Activated CD4-positive, CD25-positive, alpha-beta regulatory T cell treated with anti-CD3 and anti-CD28 coated beads, Interleukin-2, amount 50 U/mL, for 16 hours (primary cell): Measurements from ENCODE around the gene TRIM68.

Experiments used
- DNase-seq: peaks from one replicate; pipeline ENCODE4 v3.0.0-alpha.2; 2020; ENCODE audit warnings: low read depth, low spot score

TRIM68 gene, protein sequence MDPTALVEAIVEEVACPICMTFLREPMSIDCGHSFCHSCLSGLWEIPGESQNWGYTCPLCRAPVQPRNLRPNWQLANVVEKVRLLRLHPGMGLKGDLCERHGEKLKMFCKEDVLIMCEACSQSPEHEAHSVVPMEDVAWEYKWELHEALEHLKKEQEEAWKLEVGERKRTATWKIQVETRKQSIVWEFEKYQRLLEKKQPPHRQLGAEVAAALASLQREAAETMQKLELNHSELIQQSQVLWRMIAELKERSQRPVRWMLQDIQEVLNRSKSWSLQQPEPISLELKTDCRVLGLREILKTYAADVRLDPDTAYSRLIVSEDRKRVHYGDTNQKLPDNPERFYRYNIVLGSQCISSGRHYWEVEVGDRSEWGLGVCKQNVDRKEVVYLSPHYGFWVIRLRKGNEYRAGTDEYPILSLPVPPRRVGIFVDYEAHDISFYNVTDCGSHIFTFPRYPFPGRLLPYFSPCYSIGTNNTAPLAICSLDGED

DNA sequence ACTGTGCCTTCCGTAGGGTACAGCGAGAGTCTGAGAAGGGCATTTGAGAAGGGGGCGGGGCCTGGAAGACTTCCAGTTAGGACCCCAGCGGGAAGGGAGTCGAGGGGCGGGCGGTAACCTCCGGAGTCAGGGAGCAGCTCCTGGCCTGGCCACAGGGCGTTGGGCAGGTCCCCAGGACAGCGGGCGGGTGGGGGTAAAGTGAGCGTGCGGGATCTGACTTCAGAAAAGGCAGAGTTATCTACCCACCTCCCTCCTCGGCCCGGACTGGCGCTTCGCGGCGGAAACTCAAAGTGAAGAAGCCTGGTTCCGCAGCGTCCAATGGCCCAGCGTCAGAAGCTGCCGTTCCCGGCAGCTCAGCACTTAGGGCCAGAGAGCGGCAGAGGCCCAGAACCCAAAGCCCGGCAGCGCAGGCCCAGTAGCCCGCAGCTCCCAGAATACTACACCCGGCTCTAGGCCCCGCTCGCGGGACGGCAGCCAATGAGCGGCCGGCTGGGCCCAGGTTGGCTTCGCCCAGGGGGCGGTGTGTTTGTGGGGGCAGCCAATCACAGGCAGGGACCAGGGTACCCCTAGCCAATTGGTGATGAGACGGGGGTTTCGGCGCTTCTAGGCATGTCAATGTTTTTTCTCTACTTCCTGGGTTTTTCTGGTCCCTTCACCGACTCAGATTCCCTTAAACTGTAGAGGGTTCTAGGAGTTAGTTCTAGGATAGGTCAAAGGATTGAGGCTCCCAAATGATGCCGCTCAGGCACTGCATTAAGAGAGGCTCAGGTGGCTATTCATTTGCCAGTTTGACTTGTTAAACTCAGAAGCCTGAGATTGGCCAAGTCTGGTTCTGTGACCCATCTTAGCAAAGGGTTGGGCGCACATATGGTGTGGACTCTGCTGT, at the start of gene TRIM68:
TRIM68 (minus strand) TSS at position 451 of the 886 bp plus-strand sequence. CDS start 2,727 bp downstream, outside the sequence.
- peak; percentile 89 for DNase-seq

GRCh38 chr11:4654635-4655369, 46.8 kb upstream of the TRIM68 start:
- DNase-seq, result no peak

GRCh38 chr11:4647766-4648165, 39.7 kb upstream of the TRIM68 start:
- no peak for DNase-seq

- DNase-seq, result no peak
Measured at GRCh38 chr11:4645974-4646373, 37.9 kb upstream of the TRIM68 start.

- no peak for DNase-seq
Measured at GRCh38 chr11:4644233-4644632, 36.2 kb upstream of the TRIM68 start.

- no peak for DNase-seq
Measured at GRCh38 chr11:4643682-4644081, 35.7 kb upstream of the TRIM68 start, which contains the start of gene OR51E1. Gene OR51E1 (plus strand): TSS chr11:4643982. CDS start chr11:4652527, 8,545 bp downstream.

DNA sequence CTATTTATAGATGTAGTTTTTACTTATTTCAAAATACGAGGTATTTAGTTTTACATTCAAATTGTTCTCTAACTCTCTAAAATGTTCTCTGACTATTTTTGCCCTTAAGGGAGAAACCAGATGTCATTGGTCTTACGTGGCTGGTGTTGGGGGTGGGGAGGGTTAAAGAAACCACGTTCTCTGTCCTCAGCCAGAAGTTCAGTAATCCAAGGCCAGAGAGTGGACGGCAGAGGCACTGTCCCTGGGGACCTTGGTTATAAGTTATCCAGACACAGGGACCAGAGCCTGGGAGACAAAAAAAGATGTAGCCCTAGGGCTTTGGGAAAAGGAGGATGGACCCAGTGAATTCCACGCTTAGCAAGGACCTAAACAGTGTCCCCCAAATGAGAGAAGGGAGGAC, 35.0 kb upstream of the TRIM68 start:
- DNase-seq, result no peak

- DNase-seq, result no peak
Measured at GRCh38 chr11:4642043-4642442, 34.0 kb upstream of the TRIM68 start.

GRCh38 chr11:4641501-4641900, 33.5 kb upstream of the TRIM68 start:
- DNase-seq, result no peak

DNA sequence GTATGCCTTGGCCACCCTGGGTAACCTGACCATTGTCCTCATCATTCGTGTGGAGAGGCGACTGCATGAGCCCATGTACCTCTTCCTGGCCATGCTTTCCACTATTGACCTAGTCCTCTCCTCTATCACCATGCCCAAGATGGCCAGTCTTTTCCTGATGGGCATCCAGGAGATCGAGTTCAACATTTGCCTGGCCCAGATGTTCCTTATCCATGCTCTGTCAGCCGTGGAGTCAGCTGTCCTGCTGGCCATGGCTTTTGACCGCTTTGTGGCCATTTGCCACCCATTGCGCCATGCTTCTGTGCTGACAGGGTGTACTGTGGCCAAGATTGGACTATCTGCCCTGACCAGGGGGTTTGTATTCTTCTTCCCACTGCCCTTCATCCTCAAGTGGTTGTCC, 31.9 kb upstream of the TRIM68 start:
- no peak for DNase-seq

- DNase-seq, result no peak
Measured at GRCh38 chr11:4637662-4638047, 29.6 kb upstream of the TRIM68 start.

DNA sequence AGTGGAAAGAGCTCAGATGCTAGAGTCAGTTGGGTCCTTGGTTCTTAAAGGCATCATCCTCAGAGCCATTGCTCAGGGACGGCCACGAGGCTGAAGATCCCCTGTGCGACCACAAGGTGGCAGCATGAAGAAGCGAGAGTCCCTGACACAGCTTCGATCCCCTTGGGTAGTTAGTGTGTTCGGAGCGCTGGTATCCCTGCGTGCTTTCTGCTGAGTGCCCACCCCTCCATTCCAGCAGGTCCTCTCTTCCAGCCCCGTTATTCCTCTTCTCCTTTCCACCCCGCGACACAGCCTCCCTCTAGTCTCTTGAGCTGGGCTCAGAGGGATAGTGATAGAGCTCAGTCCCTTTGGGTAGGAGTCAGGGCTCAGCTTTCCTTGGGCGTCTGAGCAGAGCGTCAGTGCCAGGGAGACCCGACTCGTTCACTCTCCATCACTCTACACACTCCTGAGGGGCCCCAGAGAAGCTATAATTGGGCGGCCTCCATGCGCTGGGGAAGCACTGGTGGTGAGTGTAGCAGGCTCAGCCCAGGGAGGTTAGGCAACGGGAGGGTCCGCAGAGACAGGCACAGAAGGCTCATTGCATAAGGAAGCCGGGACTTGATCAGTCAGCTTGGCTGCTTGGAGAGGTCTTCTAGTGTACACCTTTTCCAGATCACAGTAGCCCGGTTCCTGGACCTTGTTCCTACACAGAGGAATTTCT, 29.1 kb upstream of the TRIM68 start, which contains the start of gene OR51D1:
OR51D1 (plus strand) TSS at position 516 of the 700 bp plus-strand sequence. CDS start 2,314 bp downstream, outside the sequence.
- peak; percentile 44 for DNase-seq

- no peak for DNase-seq
Measured at GRCh38 chr11:4636136-4636535, 28.1 kb upstream of the TRIM68 start.

GRCh38 chr11:4626207-4627099, 18.4 kb upstream of the TRIM68 start:
- peak; percentile 17 for DNase-seq

DNA sequence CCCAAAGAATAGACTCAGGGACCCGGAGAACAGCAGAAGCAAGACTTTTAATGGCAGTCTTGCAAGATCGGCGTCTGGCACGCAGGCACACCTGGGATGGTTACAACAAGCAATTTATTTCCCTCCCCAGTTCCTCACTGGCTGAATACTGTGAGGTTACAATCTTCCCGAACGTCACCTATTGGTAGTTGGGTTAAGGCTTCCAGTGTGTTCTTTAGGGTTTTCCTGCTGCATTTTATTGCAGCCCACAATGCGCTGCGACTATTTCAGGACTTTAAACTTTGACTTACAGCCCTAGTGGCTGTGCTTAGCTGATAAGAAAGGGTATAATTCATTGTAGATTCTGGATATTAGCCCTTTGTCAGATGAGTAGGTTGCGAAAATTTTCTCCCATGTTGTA, 11.5 kb upstream of the TRIM68 start:
- no peak for DNase-seq

DNA sequence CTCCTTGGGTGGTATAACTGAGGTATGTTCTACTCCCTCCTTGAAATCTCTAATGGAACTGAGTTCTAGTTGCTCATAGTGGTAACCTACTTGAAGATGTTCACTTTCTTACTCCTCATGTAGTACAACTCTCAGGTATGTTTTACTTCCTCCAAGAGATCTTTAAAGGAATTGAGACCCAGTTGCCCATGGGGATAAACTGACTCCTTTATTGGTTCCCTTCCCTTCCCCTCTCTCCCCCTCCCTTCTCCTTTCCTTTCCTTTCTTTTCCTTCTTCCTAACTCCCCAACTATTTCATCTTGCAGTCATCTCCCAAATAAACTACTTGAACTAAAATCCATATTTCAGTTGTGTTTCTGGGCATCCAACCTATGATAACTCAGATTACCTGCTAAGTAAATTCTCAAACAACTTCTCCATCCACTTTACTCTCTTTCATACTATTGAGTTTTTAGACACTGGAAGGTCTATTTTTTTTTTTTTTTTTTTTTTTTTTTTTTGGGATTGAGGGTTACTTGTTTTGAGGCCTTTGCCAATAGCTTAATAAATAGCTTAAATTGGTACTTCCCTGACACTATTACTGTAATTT, 7.9 kb upstream of the TRIM68 start:
- no peak for DNase-seq

DNA sequence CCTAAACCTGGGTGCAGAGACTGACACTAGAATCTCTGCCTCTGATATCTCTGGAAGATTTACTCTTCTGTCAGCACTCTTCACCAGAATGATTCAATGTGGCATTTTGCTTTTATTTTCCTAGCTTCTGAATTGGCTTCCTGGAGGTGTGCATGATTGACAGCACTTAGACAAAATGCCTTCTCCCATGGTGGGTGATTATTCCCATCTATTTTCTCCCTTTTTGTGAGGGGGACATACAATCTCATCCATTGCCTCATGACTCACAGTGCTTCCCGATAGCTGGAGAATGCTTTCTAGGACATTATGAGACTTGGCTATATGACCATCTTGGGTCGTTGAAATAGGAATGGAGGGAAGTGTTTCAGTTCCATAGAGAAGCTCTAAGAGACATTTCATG, 4.0 kb upstream of the TRIM68 start:
- DNase-seq, result no peak

DNA sequence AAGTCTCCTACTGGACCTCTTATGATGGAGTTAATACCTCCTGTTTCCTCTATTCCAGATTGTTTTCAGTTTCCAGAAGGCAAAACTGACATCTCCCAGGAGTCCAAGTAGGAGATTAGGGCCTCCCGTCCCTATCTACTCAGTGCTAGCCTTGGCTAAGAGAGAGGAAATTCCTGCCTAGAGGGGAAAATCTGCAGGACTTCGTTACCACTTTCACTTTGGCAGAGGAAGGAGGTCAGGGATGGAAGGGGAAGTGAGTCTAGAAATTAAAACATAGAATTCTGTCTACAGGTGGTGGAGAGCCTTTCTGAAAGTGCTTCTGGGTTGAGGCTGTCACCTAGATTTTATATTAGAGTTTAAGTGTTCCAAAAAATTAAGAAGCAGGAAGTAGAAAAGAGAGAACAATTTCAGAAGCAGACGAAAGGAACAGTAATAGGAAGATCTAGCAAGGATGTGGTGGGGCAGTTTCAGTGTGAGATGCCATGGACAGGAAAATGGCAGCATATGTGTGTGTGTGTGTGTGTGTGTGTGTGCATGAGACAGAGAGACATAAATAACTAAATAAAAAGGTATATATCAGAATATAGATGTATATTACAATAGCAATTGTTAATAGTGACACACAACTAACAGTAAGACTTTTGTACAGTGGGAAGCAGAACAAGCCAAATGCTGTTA, 2.4 kb upstream of the TRIM68 start:
- no peak for DNase-seq

GRCh38 chr11:4607096-4607495, 935 bp downstream of the TRIM68 start:
- no peak for DNase-seq
